ENCODE results near the gene REL. TPM values are rescaled to one million over a fixed set of nuclear protein-coding genes. Genes with fewer than 3 reads are reported as not detected.

Gene REL
- total and polyA plus RNA-seq, 2 of the 13 experiments (the other 11 are each of a cell fraction or from before 2014, with no cell fraction given), result 3.7 to 7.0 TPM

GRCh38 chr2:60898567-60898966, 17.2 kb downstream of the REL start:
- CTCF ChIA-PET (ENCODE audit: low intra/inter-chr PET ratio, low total read pairs), result no interaction called here
- no peak overlapping the region for H3K9ac ChIP-seq (ENCODE audit: insufficient read depth, low read depth, low read length)
- no peak overlapping the region for H3K27ac ChIP-seq (ENCODE audit: extremely low read length, insufficient read depth, low read length)
- no peaks in the 10 kb centered on the region for H3K9me3 ChIP-seq (ENCODE audit: low read length)
- BruUV-seq (replicated peaks), result no TSS peak
- intact Hi-C loops (cut with micrococcal nuclease; ENCODE audit: unreplicated experiment) (no loop called here), in situ Hi-C loops (cut with HindIII; ENCODE audit: extremely low pct_ligation_motif_present, low pct_unique_long_range_greater_than_20kb) (no loop called here)
- H3K4me3 ChIP-seq (replicated peaks in 1 of 3; ENCODE audit: insufficient read depth in 1 of 3, low read depth in 2 of 3, low read length in 3 of 3), result no peak overlapping the region
- H4K20me1 ChIP-seq (ENCODE audit: insufficient read depth, low read length), result no peaks in the 10 kb centered on the region
- no peaks in the 10 kb centered on the region for H3K4me1 ChIP-seq (ENCODE audit: insufficient read depth, low read length)
- no peaks in the 10 kb centered on the region for H3K27me3 ChIP-seq (ENCODE audit: control insufficient read depth in 1 of 2, insufficient read depth in 2 of 2, low read length in 2 of 2)
- no peak for DNase-seq (ENCODE audit: low spot score)
- H3K36me3 ChIP-seq (replicated peaks in 1 of 2; ENCODE audit: control insufficient read depth in 1 of 2, insufficient read depth in 2 of 2, low read length in 2 of 2), result peaks cover 14 to 45% of the 10 kb centered on the region in 2 experiments
- H2AFZ ChIP-seq (ENCODE audit: low read length), result no peak overlapping the region
- no peak overlapping the region for H3K4me2 ChIP-seq (ENCODE audit: low read depth, low read length)
- H3K79me2 ChIP-seq (ENCODE audit: insufficient read depth, low read length), result no peaks in the 10 kb centered on the region
- FAIRE-seq, result no peak
- 97% methylated on average over 1 of the region's 1 CpG for WGBS (ENCODE audit: low lambda C conversion rate)
- ATAC-seq, result no peak
- POLR2A ChIA-PET, result no interaction called here
- TF ChIP-seq ELF1 (CRISPR knock-in tag; IDR thresholded peaks at IDR 0.05) (no peak), SP5 (CRISPR knock-in tag; IDR thresholded peaks at IDR 0.05; ENCODE audit: borderline replicate concordance, low read depth) (no peak), KLF11 (CRISPR knock-in tag; IDR thresholded peaks at IDR 0.05) (no peak), ZBTB40 (IDR thresholded peaks at IDR 0.05) (peak; percentile 63), ZBTB40 (CRISPR knock-in tag; IDR thresholded peaks at IDR 0.05) (peak; percentile 69; the same call in 1 of the 2 replicates), ZKSCAN5 (CRISPR knock-in tag; IDR thresholded peaks at IDR 0.05) (no peak), ZNF530 (CRISPR knock-in tag; IDR thresholded peaks at IDR 0.05; ENCODE audit: low read depth) (no peak), ZNF121 (CRISPR knock-in tag; IDR thresholded peaks at IDR 0.05) (no peak), HOXA9 (CRISPR knock-in tag; IDR thresholded peaks at IDR 0.05; ENCODE audit: borderline replicate concordance) (no peak)
